Osteoblast (primary cell): ENCODE measurements around the gene DEPP1. TPM values are rescaled to one million over a fixed set of nuclear protein-coding genes. Genes with fewer than 3 reads are reported as not detected.
A peak's percentile ranks its signal among the peaks of the same experiment; 100 is the strongest.

ENCODE experiments used
- DNase-seq: peaks from one replicate; pipeline ENCODE4 v3.0.0; 2011; ENCODE audit warnings: low spot score, mixed read lengths; ENCODE audit not compliant: insufficient read length; ENCODE audit errors: missing footprints
- H2AFZ ChIP-seq: 2 replicates; pipeline ENCODE4 v1.6.0; 2011; ENCODE audit warnings: mild to moderate bottlenecking, low read length
- H3K27ac ChIP-seq: 2 replicates; pipeline ENCODE4 v1.5.1; 2011; ENCODE audit warnings: mild to moderate bottlenecking, low read depth, low read length, moderate library complexity
- H3K27me3 ChIP-seq: 2 replicates; pipeline ENCODE4 v1.6.0; 2012; ENCODE audit warnings: mild to moderate bottlenecking, control low read depth, inconsistent platforms, low read length, moderate library complexity; ENCODE audit not compliant: insufficient read depth
- H3K36me3 ChIP-seq: 2 replicates; pipeline ENCODE4 v1.5.1; 2011; ENCODE audit warnings: mild to moderate bottlenecking, low read length, control low read depth, moderate library complexity; ENCODE audit not compliant: insufficient read depth
- H3K4me1 ChIP-seq: 2 replicates; pipeline ENCODE4 v1.5.1; 2011; ENCODE audit warnings: mild to moderate bottlenecking, low read length, control low read depth, moderate library complexity; ENCODE audit not compliant: insufficient read depth
- H3K4me2 ChIP-seq: 2 replicates; pipeline ENCODE4 v1.6.0; 2011; ENCODE audit warnings: mild to moderate bottlenecking, low read length; ENCODE audit not compliant: insufficient read depth
- H3K4me3 ChIP-seq: fragments of 200-600 bp; sonication (generic); 3 replicates; pipeline ENCODE4 v1.5.1; 2012; ENCODE audit warnings: mild to moderate bottlenecking, low read length, inconsistent platforms; ENCODE audit not compliant: insufficient read depth
- H3K79me2 ChIP-seq: 2 replicates; pipeline ENCODE4 v1.6.0; 2012; ENCODE audit warnings: mild to moderate bottlenecking, low read length, control low read depth, inconsistent platforms; ENCODE audit not compliant: insufficient read depth
- H3K9me3 ChIP-seq: 2 replicates; pipeline ENCODE4 v1.5.1; 2011; ENCODE audit warnings: low read depth, low read length, control low read depth
- H4K20me1 ChIP-seq: 2 replicates; pipeline ENCODE4 v1.6.0; 2012; ENCODE audit warnings: mild to moderate bottlenecking, low read length, control low read depth; ENCODE audit not compliant: insufficient read depth
- CTCF ChIP-seq: IDR thresholded peaks from 2 replicates; pipeline ENCODE4 v1.5.1; 2011; ENCODE audit warnings: mild to moderate bottlenecking, low read depth, low read length, moderate library complexity; ENCODE audit errors: extremely low read depth
- total RNA-seq: library from RNA; depleted of rRNA; stranded (reverse); fragments of >200 nt; gene quantifications from 2 replicates; pipeline ENCODE4 v1.2.3, GENCODE V29; 2012

DEPP1 gene
- total RNA-seq, 1 donor, result 87.6 TPM

GRCh38 chr10:44935201-44935965 is 43.2 kb downstream of the DEPP1 start:
- Histone ChIP-seq H3K79me2 (no peaks in the 10 kb centered on the region), H3K27me3 (no peaks in the 10 kb centered on the region), H3K9me3 (no peaks in the 10 kb centered on the region), H4K20me1 (no peaks in the 10 kb centered on the region), H3K4me2 (no peak overlapping the region), H3K4me3 (no peak overlapping the region), H3K27ac (peak overlapping the region; percentile 65), H3K4me1 (peaks cover 10% of the 10 kb centered on the region), H2AFZ (peak overlapping the region; percentile 58), H3K36me3 (no peaks in the 10 kb centered on the region)
- peak; percentile 84 for DNase-seq
- TF ChIP-seq CTCF, result no peak

GRCh38 chr10:44934416-44935200 is 44.0 kb downstream of the DEPP1 start:
- Histone ChIP-seq H4K20me1 (no peaks in the 10 kb centered on the region), H3K27me3 (no peaks in the 10 kb centered on the region), H3K27ac (peak overlapping the region; percentile 65), H3K4me1 (peaks cover 10% of the 10 kb centered on the region), H3K9me3 (no peaks in the 10 kb centered on the region), H3K36me3 (no peaks in the 10 kb centered on the region), H3K4me3 (no peak overlapping the region), H3K79me2 (no peaks in the 10 kb centered on the region), H2AFZ (no peak overlapping the region), H3K4me2 (no peak overlapping the region)
- TF ChIP-seq CTCF, result no peak
- no peak for DNase-seq

- Histone ChIP-seq H2AFZ (no peak overlapping the region), H3K4me3 (no peak overlapping the region), H3K4me1 (peaks cover 10% of the 10 kb centered on the region), H3K9me3 (no peaks in the 10 kb centered on the region), H4K20me1 (no peaks in the 10 kb centered on the region), H3K4me2 (no peak overlapping the region), H3K36me3 (no peaks in the 10 kb centered on the region), H3K79me2 (no peaks in the 10 kb centered on the region), H3K27me3 (no peaks in the 10 kb centered on the region), H3K27ac (no peak overlapping the region)
- TF ChIP-seq CTCF, result no peak
- DNase-seq, result peak; percentile 52
These were observed 44.9 kb downstream of the DEPP1 start for GRCh38 chr10:44933451-44934321.
